GM12891 (cell line): Measurements from ENCODE around the gene CCR7.

Source experiments
- POLR2A ChIP-seq: IDR thresholded peaks from 2 replicates; pipeline ENCODE4 v1.6.1; 2011; ENCODE audit warnings: low read depth, low read length, control low read depth
- POLR2AphosphoS5 ChIP-seq: IDR thresholded peaks from 2 replicates; pipeline ENCODE4 v1.6.1; 2011; ENCODE audit warnings: low read depth, low read length, control low read depth
- SPI1 ChIP-seq: IDR thresholded peaks from 2 replicates; pipeline ENCODE4 v1.6.1; 2011; ENCODE audit warnings: low read depth, low read length, control low read depth
- TAF1 ChIP-seq: IDR thresholded peaks from 2 replicates; pipeline ENCODE4 v1.6.1; 2011; ENCODE audit warnings: low read depth, low read length, control low read depth

GRCh38 chr17:40567377-40567776, 2.1 kb upstream of the CCR7 start:
- TF ChIP-seq SPI1 (no peak), POLR2A (no peak), TAF1 (no peak), POLR2AphosphoS5 (no peak)
